ENCODE results near the gene SLX1A. TPM values are rescaled to one million over a fixed set of nuclear protein-coding genes. Genes with fewer than 3 reads are reported as not detected.
"Not testable (repeated sequence)": the region's sequence is repeated elsewhere in the genome, so short reads cannot be mapped to it uniquely, and the experiment has no call there.

The SLX1A gene
- total RNA-seq, 1 donor from 2014 or later: 11.0 TPM

DNA sequence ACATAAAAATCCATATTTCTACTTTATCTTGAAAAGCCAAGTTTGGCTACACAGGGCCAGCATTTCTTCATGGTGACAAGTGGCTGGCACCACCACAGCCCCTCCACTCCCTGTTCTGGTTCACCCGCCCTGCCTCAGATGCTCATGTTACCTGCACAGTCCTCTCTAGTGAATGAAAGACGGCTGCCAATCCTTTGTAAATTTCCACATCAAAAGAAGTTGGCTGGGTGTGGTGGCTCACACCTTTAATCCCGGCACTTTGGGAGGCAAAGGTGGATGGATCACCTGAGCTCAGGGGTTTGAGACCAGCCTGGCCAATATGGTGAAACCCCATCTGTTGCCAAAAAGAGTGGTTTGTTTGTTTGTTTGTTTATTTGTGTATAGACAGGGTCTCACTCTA is 30.1 kb upstream of the SLX1A start:
- H3K9me3 ChIP-seq (ENCODE audit: control insufficient read depth in 3 of 3, low read length in 3 of 3): no peaks in the 10 kb centered on the region
- no peaks in the 10 kb centered on the region for H3K4me1 ChIP-seq (ENCODE audit: control insufficient read depth in 3 of 3, insufficient read depth in 3 of 3, low read length in 3 of 3)
- no peak overlapping the region for H3K9ac ChIP-seq (ENCODE audit: low read depth in 1 of 3, low read length in 3 of 3)
- no peaks in the 10 kb centered on the region for H3K36me3 ChIP-seq (ENCODE audit: control insufficient read depth in 3 of 3, insufficient read depth in 3 of 3, low read length in 3 of 3)
- no peaks in the 10 kb centered on the region for H3K27me3 ChIP-seq (ENCODE audit: control insufficient read depth in 3 of 3, insufficient read depth in 3 of 3, low read length in 3 of 3)
- no peak overlapping the region for H3K27ac ChIP-seq (ENCODE audit: low read depth, low read length)
- H3K4me3 ChIP-seq (ENCODE audit: low read length in 3 of 3): no peak overlapping the region

GRCh38 chr16:30166202-30166902 is 27.3 kb upstream of the SLX1A start:
- Histone ChIP-seq H3K27ac (ENCODE audit: low read depth, low read length) (no peak overlapping the region), H3K27me3 (ENCODE audit: control insufficient read depth in 3 of 3, insufficient read depth in 3 of 3, low read length in 3 of 3) (no peaks in the 10 kb centered on the region), H3K4me3 (ENCODE audit: low read length in 3 of 3) (no peak overlapping the region), H3K9me3 (ENCODE audit: control insufficient read depth in 3 of 3, low read length in 3 of 3) (no peaks in the 10 kb centered on the region), H3K9ac (ENCODE audit: low read depth in 1 of 3, low read length in 3 of 3) (no peak overlapping the region), H3K4me1 (ENCODE audit: control insufficient read depth in 3 of 3, insufficient read depth in 3 of 3, low read length in 3 of 3) (no peaks in the 10 kb centered on the region), H3K36me3 (ENCODE audit: control insufficient read depth in 3 of 3, insufficient read depth in 3 of 3, low read length in 3 of 3) (no peaks in the 10 kb centered on the region)

GRCh38 chr16:30168746-30169145 is 24.9 kb upstream of the SLX1A start:
- H3K9ac ChIP-seq (ENCODE audit: low read depth in 1 of 3, low read length in 3 of 3); H3K4me3 ChIP-seq (ENCODE audit: low read length in 3 of 3); H3K27ac ChIP-seq (ENCODE audit: low read depth, low read length); H3K27me3 ChIP-seq (ENCODE audit: control insufficient read depth in 3 of 3, insufficient read depth in 3 of 3, low read length in 3 of 3); H3K4me1 ChIP-seq (ENCODE audit: control insufficient read depth in 3 of 3, insufficient read depth in 3 of 3, low read length in 3 of 3); H3K36me3 ChIP-seq (ENCODE audit: control insufficient read depth in 3 of 3, insufficient read depth in 3 of 3, low read length in 3 of 3); H3K9me3 ChIP-seq (ENCODE audit: control insufficient read depth in 3 of 3, low read length in 3 of 3): not testable (repeated sequence)

GRCh38 chr16:30169416-30169815 is 24.3 kb upstream of the SLX1A start:
- H3K9ac ChIP-seq (ENCODE audit: low read depth in 1 of 3, low read length in 3 of 3); H3K36me3 ChIP-seq (ENCODE audit: control insufficient read depth in 3 of 3, insufficient read depth in 3 of 3, low read length in 3 of 3); H3K4me1 ChIP-seq (ENCODE audit: control insufficient read depth in 3 of 3, insufficient read depth in 3 of 3, low read length in 3 of 3); H3K27me3 ChIP-seq (ENCODE audit: control insufficient read depth in 3 of 3, insufficient read depth in 3 of 3, low read length in 3 of 3); H3K4me3 ChIP-seq (ENCODE audit: low read length in 3 of 3); H3K9me3 ChIP-seq (ENCODE audit: control insufficient read depth in 3 of 3, low read length in 3 of 3); H3K27ac ChIP-seq (ENCODE audit: low read depth, low read length): not testable (repeated sequence)

DNA sequence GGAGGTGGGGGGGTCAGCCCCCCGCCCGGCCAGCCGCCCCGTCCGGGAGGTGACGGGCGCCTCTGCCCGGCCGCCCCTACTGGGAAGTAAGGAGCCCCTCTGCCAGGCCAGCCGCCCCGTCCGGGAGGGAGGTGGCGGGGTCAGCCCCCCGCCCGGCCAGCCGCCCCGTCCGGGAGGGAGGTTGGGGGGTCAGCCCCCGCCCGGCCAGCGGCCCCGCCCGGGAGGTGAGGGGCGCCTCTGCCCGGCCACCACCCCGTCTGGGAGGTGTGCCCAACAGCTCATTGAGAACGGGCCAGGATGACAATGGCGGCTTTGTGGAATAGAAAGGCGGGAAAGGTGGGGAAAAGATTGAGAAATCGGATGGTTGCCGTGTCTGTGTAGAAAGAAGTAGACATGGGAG is 23.5 kb upstream of the SLX1A start:
- H3K27ac ChIP-seq (ENCODE audit: low read depth, low read length); H3K9me3 ChIP-seq (ENCODE audit: control insufficient read depth in 3 of 3, low read length in 3 of 3); H3K36me3 ChIP-seq (ENCODE audit: control insufficient read depth in 3 of 3, insufficient read depth in 3 of 3, low read length in 3 of 3); H3K4me3 ChIP-seq (ENCODE audit: low read length in 3 of 3); H3K9ac ChIP-seq (ENCODE audit: low read depth in 1 of 3, low read length in 3 of 3); H3K4me1 ChIP-seq (ENCODE audit: control insufficient read depth in 3 of 3, insufficient read depth in 3 of 3, low read length in 3 of 3); H3K27me3 ChIP-seq (ENCODE audit: control insufficient read depth in 3 of 3, insufficient read depth in 3 of 3, low read length in 3 of 3): not testable (repeated sequence)

DNA sequence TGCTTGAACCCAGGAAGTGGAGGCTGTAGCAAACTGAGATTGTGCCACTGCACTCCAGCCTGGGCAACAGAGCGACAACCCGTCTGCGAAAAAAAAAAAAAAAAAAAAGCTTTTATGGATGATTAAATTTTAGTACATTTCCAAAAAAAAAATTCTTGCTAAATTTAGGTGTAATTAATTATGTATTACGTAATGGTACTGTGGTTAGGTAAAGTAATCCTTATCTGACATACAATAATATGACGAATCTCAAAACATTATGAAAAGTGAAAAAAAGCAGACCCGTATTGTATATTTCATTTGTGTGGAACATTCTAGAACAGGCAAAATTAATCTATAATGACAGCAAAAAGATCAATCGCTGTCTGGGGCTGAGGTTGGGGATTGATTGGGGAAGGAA is 20.6 kb upstream of the SLX1A start:
- H3K27ac ChIP-seq (ENCODE audit: low read depth, low read length): no peak overlapping the region
- H3K9me3 ChIP-seq (ENCODE audit: control insufficient read depth in 3 of 3, low read length in 3 of 3): no peaks in the 10 kb centered on the region
- no peaks in the 10 kb centered on the region for H3K36me3 ChIP-seq (ENCODE audit: control insufficient read depth in 3 of 3, insufficient read depth in 3 of 3, low read length in 3 of 3)
- no peak overlapping the region for H3K9ac ChIP-seq (ENCODE audit: low read depth in 1 of 3, low read length in 3 of 3)
- H3K4me3 ChIP-seq (ENCODE audit: low read length in 3 of 3): no peak overlapping the region
- H3K4me1 ChIP-seq (ENCODE audit: control insufficient read depth in 3 of 3, insufficient read depth in 3 of 3, low read length in 3 of 3): no peaks in the 10 kb centered on the region
- no peaks in the 10 kb centered on the region for H3K27me3 ChIP-seq (ENCODE audit: control insufficient read depth in 3 of 3, insufficient read depth in 3 of 3, low read length in 3 of 3)

DNA sequence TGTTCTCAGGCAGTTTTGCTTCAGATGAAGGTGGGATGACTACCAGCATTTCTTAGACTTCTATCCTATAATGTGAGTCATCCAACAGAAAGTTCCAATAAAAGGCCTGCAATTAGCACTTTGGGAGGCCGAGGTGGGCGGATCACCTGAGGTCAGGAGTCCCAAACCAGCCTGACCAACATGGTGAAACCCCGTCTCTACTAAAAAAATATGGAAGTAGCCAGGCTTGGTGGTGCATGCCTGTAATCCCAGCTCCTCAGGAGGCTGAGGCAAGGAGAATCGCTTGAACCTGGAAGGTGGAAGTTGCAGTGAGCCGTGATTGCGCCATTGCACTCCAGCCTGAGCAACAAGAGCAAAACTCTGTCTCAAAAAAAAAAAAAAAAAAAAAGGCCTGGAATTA is 16.8 kb upstream of the SLX1A start:
- H3K36me3 ChIP-seq (ENCODE audit: control insufficient read depth in 3 of 3, insufficient read depth in 3 of 3, low read length in 3 of 3); H3K9ac ChIP-seq (ENCODE audit: low read depth in 1 of 3, low read length in 3 of 3); H3K27ac ChIP-seq (ENCODE audit: low read depth, low read length); H3K27me3 ChIP-seq (ENCODE audit: control insufficient read depth in 3 of 3, insufficient read depth in 3 of 3, low read length in 3 of 3); H3K4me1 ChIP-seq (ENCODE audit: control insufficient read depth in 3 of 3, insufficient read depth in 3 of 3, low read length in 3 of 3); H3K4me3 ChIP-seq (ENCODE audit: low read length in 3 of 3); H3K9me3 ChIP-seq (ENCODE audit: control insufficient read depth in 3 of 3, low read length in 3 of 3): not testable (repeated sequence)

GRCh38 chr16:30179195-30179594 is 14.5 kb upstream of the SLX1A start:
- Histone ChIP-seq H3K9ac (ENCODE audit: low read depth in 1 of 3, low read length in 3 of 3) (no peak overlapping the region), H3K27me3 (ENCODE audit: control insufficient read depth in 3 of 3, insufficient read depth in 3 of 3, low read length in 3 of 3) (no peaks in the 10 kb centered on the region), H3K9me3 (ENCODE audit: control insufficient read depth in 3 of 3, low read length in 3 of 3) (no peaks in the 10 kb centered on the region), H3K27ac (ENCODE audit: low read depth, low read length) (no peak overlapping the region), H3K4me1 (ENCODE audit: control insufficient read depth in 3 of 3, insufficient read depth in 3 of 3, low read length in 3 of 3) (peaks cover 3 to 7% (median 6%) of the 10 kb centered on the region in 3 donors), H3K4me3 (ENCODE audit: low read length in 3 of 3) (no peak overlapping the region), H3K36me3 (ENCODE audit: control insufficient read depth in 3 of 3, insufficient read depth in 3 of 3, low read length in 3 of 3) (no peaks in the 10 kb centered on the region)

DNA sequence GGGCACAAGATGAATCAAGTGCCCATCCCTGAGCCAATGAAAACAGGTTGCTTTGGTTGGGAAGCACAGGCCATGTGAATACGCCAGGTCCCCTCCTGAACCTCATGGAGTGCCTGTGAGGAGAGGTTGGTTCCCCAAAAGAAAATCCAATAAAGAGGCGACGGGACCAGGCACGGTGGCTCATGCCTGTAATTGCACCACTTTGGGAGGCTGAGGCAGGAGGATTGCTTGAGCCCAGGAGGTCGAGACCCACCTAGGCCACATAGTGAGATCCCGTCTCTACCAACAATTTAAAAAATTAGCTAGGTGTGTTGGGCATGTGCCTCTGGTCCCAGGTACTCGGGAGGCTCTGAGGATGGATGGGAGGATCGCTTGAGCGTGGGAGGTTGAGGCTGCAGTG is 13.7 kb upstream of the SLX1A start:
- H3K27ac ChIP-seq (ENCODE audit: low read depth, low read length): no peak overlapping the region
- no peaks in the 10 kb centered on the region for H3K27me3 ChIP-seq (ENCODE audit: control insufficient read depth in 3 of 3, insufficient read depth in 3 of 3, low read length in 3 of 3)
- no peak overlapping the region for H3K9ac ChIP-seq (ENCODE audit: low read depth in 1 of 3, low read length in 3 of 3)
- peaks cover 5 to 12% (median 10%) of the 10 kb centered on the region in 3 donors for H3K4me1 ChIP-seq (ENCODE audit: control insufficient read depth in 3 of 3, insufficient read depth in 3 of 3, low read length in 3 of 3)
- no peaks in the 10 kb centered on the region for H3K9me3 ChIP-seq (ENCODE audit: control insufficient read depth in 3 of 3, low read length in 3 of 3)
- no peak overlapping the region for H3K4me3 ChIP-seq (ENCODE audit: low read length in 3 of 3)
- H3K36me3 ChIP-seq (ENCODE audit: control insufficient read depth in 3 of 3, insufficient read depth in 3 of 3, low read length in 3 of 3): no peaks in the 10 kb centered on the region

GRCh38 chr16:30180741-30181140 is 12.9 kb upstream of the SLX1A start:
- Histone ChIP-seq H3K36me3 (ENCODE audit: control insufficient read depth in 3 of 3, insufficient read depth in 3 of 3, low read length in 3 of 3) (no peaks in the 10 kb centered on the region), H3K27me3 (ENCODE audit: control insufficient read depth in 3 of 3, insufficient read depth in 3 of 3, low read length in 3 of 3) (no peaks in the 10 kb centered on the region), H3K4me1 (ENCODE audit: control insufficient read depth in 3 of 3, insufficient read depth in 3 of 3, low read length in 3 of 3) (peaks cover 5 to 13% (median 12%) of the 10 kb centered on the region in 3 donors), H3K9ac (ENCODE audit: low read depth in 1 of 3, low read length in 3 of 3) (no peak overlapping the region), H3K27ac (ENCODE audit: low read depth, low read length) (no peak overlapping the region), H3K4me3 (ENCODE audit: low read length in 3 of 3) (no peak overlapping the region), H3K9me3 (ENCODE audit: control insufficient read depth in 3 of 3, low read length in 3 of 3) (no peaks in the 10 kb centered on the region)
